ENCODE measurements around the gene ATCAY.

The ATCAY gene

DNA sequence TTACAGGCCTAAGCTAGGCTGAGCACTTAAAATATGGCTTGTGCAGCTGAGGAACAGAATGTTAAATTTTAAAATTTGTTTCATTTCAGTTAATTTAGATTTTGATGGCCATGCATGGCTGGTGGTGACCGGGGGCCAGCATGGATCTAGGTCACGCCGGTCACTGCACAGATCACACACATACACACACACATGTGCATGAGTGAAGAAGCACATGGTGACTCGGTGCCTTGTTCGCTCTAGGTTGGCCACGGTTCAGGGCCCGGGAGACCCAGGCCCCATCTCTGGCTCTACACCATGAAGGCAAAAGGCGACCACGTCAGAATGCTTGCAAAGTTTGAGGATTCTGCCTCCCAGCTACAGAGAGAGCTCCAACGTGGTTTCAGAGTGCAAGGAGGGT is 39.7 kb upstream of the ATCAY start:
- H3K9me3 ChIP-seq (ENCODE audit: control insufficient read depth, low read length), result no peaks in the 10 kb centered on the region
- no peak overlapping the region for H3K9ac ChIP-seq (ENCODE audit: low read length)

DNA sequence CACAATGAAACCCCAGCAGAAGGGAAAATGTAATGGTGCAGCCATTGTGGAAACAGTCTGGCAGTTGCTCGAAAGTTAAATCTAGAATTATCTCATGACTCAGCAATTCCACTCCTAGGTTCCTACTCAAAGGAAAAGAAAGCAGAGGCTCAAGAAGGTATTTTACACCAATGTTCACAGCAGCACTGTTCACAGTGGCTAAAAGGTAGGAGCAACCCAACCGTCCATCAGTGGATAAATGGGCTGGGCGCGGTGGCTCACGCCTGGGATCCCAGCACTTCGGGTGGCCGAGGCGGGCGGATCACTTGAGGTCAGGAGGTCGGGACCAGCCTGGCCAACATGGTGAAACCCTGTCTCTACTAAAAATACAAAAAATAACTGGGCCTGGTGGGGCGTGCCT is 37.5 kb upstream of the ATCAY start:
- H3K9me3 ChIP-seq (ENCODE audit: control insufficient read depth, low read length), result no peaks in the 10 kb centered on the region
- no peak overlapping the region for H3K4me3 ChIP-seq (ENCODE audit: low read length)
- H3K27me3 ChIP-seq (ENCODE audit: control insufficient read depth, insufficient read depth, low read length), result no peaks in the 10 kb centered on the region
- H3K36me3 ChIP-seq (ENCODE audit: control insufficient read depth, insufficient read depth, low read length), result no peaks in the 10 kb centered on the region
- no peak overlapping the region for H3K9ac ChIP-seq (ENCODE audit: low read length)
- H3K4me1 ChIP-seq (ENCODE audit: control insufficient read depth, insufficient read depth, low read length), result no peaks in the 10 kb centered on the region

More for the DNA sequence above, 39.7 kb upstream of the ATCAY start:
- H3K4me1 ChIP-seq (ENCODE audit: control insufficient read depth, insufficient read depth, low read length), result no peaks in the 10 kb centered on the region
- no peaks in the 10 kb centered on the region for H3K36me3 ChIP-seq (ENCODE audit: control insufficient read depth, insufficient read depth, low read length)
- H3K27me3 ChIP-seq (ENCODE audit: control insufficient read depth, insufficient read depth, low read length), result no peaks in the 10 kb centered on the region
- no peak overlapping the region for H3K4me3 ChIP-seq (ENCODE audit: low read length)

DNA sequence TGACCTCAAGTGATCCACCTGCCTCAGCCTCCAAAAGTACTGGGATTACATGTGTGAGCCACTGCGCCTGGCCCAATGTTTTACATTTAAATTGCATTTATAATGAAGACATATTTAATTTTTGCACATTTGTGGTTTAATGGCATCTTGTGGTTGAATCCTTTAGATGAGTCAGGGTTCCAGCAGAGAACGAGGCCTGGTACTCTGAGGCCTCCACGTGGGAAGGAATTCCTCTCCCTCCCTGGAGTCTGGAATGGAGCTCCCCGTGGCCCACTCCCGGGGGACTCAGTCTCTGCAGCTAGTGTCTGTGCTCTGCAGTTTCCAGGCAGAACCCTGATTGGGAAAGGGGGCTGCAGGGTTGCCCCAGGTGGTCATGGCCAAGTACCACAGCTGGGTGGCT is 35.9 kb upstream of the ATCAY start:
- H3K9ac ChIP-seq (ENCODE audit: low read length), result no peak overlapping the region
- H3K9me3 ChIP-seq (ENCODE audit: control insufficient read depth, low read length), result no peaks in the 10 kb centered on the region
- H3K4me1 ChIP-seq (ENCODE audit: control insufficient read depth, insufficient read depth, low read length), result no peaks in the 10 kb centered on the region
- H3K27me3 ChIP-seq (ENCODE audit: control insufficient read depth, insufficient read depth, low read length), result no peaks in the 10 kb centered on the region
- no peaks in the 10 kb centered on the region for H3K36me3 ChIP-seq (ENCODE audit: control insufficient read depth, insufficient read depth, low read length)
- H3K4me3 ChIP-seq (ENCODE audit: low read length), result no peak overlapping the region

DNA sequence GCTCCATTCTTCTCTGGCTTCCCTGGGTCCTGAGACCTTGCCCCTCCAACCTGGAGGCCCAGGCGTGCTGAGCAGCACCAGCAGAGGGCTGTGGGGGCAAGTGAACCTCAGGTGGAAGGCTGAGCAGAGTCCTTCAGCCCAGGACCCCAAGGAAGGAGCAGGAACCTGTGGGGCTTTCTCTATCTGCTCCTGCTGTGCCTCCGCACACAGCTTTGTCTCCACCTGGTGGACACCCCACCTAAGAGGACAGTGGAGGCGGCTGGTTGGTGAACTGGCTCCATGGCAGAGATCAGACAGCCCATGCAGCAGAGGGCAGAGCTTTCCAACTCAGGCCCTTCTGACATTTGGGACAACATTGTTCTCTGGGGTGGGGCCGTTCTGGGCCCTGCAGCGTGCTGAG is 31.4 kb upstream of the ATCAY start:
- no peaks in the 10 kb centered on the region for H3K27me3 ChIP-seq (ENCODE audit: control insufficient read depth, insufficient read depth, low read length)
- no peak overlapping the region for H3K9ac ChIP-seq (ENCODE audit: low read length)
- H3K36me3 ChIP-seq (ENCODE audit: control insufficient read depth, insufficient read depth, low read length), result no peaks in the 10 kb centered on the region
- peaks cover 4% of the 10 kb centered on the region for H3K9me3 ChIP-seq (ENCODE audit: control insufficient read depth, low read length)
- H3K4me3 ChIP-seq (ENCODE audit: low read length), result no peak overlapping the region
- no peaks in the 10 kb centered on the region for H3K4me1 ChIP-seq (ENCODE audit: control insufficient read depth, insufficient read depth, low read length)

DNA sequence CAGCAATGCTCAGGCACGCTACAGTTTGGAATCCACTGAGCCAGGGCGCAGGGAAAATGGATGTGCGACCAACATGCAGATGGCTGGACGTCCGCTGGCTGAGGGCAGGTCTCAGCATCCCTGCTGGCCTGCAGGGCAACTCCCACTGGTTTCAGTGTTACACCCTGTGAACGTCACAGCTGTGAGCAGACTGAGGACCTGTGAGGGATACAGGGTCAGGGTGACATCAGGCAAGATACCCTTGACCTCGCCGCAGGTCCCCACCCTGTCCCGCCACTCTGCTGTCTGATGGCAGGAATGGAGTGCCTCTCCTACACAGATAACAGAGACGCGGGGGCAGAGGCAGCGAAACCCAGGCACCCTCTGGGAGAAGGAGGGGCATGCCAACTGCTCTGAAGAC is 30.7 kb upstream of the ATCAY start:
- no peaks in the 10 kb centered on the region for H3K4me1 ChIP-seq (ENCODE audit: control insufficient read depth, insufficient read depth, low read length)
- H3K9ac ChIP-seq (ENCODE audit: low read length), result no peak overlapping the region
- H3K9me3 ChIP-seq (ENCODE audit: control insufficient read depth, low read length), result peaks cover 4% of the 10 kb centered on the region
- H3K27me3 ChIP-seq (ENCODE audit: control insufficient read depth, insufficient read depth, low read length), result no peaks in the 10 kb centered on the region
- H3K36me3 ChIP-seq (ENCODE audit: control insufficient read depth, insufficient read depth, low read length), result no peaks in the 10 kb centered on the region
- no peak overlapping the region for H3K4me3 ChIP-seq (ENCODE audit: low read length)

DNA sequence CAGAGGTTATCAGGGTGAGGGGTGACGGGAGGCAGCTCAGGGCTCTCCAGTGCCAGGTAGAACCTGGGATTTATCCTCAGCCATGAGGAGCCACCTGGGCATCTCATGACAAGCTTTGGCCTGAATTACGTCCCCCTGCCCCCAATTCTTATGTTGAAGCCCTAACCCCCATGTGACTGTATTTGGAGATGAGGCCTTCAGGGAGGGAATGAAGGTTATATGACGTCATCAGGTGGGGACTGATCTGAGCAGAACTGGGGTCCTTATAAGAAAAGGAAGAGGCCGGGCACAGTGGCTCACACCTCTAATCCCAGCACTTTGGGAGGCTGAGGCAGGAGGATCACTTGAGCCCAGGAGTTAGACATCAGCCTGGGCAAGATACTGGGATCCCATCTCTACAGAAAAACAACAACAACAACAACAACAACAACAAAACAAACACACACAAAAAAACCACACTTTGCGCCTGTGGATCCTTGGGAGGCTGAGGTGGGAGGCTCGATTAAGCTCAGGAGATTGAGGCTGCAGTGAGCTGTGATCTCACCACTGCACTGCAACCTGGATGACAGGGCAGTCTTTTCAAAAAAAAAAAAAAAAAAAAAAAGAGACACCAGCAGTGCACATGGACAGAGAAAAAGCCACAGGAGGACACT is 30.0 kb upstream of the ATCAY start:
- no peak overlapping the region for H3K4me3 ChIP-seq (ENCODE audit: low read length)
- no peak overlapping the region for H3K9ac ChIP-seq (ENCODE audit: low read length)
- peaks cover 4% of the 10 kb centered on the region for H3K9me3 ChIP-seq (ENCODE audit: control insufficient read depth, low read length)
- no peaks in the 10 kb centered on the region for H3K4me1 ChIP-seq (ENCODE audit: control insufficient read depth, insufficient read depth, low read length)
- no peaks in the 10 kb centered on the region for H3K27me3 ChIP-seq (ENCODE audit: control insufficient read depth, insufficient read depth, low read length)
- no peaks in the 10 kb centered on the region for H3K36me3 ChIP-seq (ENCODE audit: control insufficient read depth, insufficient read depth, low read length)

DNA sequence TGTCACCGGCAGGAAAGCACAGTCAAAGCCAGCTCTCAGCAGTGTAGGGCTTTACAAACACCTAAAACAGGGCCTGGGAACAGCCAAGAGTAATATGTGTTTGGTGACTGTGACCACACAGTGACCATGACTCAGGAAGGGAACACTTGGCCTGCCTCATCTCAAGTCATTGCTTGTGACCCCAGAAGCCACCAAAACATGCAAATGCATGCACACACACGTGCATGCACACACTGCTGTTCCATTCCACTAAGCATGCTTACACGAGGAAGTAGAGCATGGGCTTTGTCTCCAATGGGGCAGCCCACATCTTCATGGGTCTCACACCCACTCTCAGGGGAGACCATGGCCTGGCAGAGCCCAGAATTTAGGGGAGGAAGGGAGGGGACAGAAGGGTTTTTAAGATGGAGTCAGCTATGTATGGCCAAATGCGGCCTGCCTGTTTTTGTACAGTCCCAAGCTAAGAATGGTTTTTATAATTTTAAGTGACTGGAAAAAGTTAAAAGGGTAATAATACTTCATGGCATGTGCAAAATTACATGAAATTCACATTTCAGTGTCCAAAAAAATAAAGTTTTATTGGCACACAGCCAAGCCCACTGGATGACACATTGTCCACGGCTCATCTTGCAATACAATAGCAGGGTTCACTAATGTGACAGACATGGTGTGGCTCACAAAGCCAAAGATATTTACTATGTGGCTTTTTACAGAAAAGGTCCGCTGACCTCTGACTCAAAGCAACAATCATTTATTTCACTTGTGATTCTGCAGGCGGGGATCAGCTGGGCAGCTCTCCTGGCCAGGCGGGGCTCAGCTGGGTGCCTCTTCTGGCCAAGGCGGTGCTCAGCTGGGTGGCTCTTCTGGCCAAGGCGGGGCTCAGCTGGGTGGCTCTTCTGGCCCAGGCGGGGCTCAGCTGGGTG is 29.0 kb upstream of the ATCAY start:
- Histone ChIP-seq H3K9ac (ENCODE audit: low read length) (no peak overlapping the region), H3K4me3 (ENCODE audit: low read length) (no peak overlapping the region), H3K36me3 (ENCODE audit: control insufficient read depth, insufficient read depth, low read length) (no peaks in the 10 kb centered on the region)

DNA sequence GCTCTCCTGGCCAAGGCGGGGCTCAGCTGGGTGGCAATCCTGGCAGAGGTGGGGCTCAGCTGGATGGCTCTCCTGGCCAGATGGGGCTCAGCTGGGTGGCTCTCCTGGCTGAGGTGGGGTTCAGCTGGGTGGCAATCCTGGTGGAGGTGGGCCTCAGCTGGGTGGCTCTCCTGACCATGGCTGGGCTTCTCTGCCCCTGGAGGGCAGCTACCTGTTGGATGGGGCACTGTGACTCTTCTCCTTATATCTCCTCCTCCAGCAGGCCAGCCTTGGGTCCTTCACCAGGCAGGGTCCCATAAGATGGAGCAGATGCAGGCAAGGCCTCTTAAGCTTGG is 28.3 kb upstream of the ATCAY start:
- Histone ChIP-seq H3K4me1 (ENCODE audit: control insufficient read depth, insufficient read depth, low read length) (no peaks in the 10 kb centered on the region), H3K4me3 (ENCODE audit: low read length) (no peak overlapping the region), H3K36me3 (ENCODE audit: control insufficient read depth, insufficient read depth, low read length) (no peaks in the 10 kb centered on the region), H3K9me3 (ENCODE audit: control insufficient read depth, low read length) (peaks cover 4% of the 10 kb centered on the region), H3K9ac (ENCODE audit: low read length) (no peak overlapping the region), H3K27me3 (ENCODE audit: control insufficient read depth, insufficient read depth, low read length) (no peaks in the 10 kb centered on the region)

More for the DNA sequence above, 29.0 kb upstream of the ATCAY start:
- Histone ChIP-seq H3K27me3 (ENCODE audit: control insufficient read depth, insufficient read depth, low read length) (no peaks in the 10 kb centered on the region), H3K4me1 (ENCODE audit: control insufficient read depth, insufficient read depth, low read length) (no peaks in the 10 kb centered on the region), H3K9me3 (ENCODE audit: control insufficient read depth, low read length) (peaks cover 4% of the 10 kb centered on the region)

DNA sequence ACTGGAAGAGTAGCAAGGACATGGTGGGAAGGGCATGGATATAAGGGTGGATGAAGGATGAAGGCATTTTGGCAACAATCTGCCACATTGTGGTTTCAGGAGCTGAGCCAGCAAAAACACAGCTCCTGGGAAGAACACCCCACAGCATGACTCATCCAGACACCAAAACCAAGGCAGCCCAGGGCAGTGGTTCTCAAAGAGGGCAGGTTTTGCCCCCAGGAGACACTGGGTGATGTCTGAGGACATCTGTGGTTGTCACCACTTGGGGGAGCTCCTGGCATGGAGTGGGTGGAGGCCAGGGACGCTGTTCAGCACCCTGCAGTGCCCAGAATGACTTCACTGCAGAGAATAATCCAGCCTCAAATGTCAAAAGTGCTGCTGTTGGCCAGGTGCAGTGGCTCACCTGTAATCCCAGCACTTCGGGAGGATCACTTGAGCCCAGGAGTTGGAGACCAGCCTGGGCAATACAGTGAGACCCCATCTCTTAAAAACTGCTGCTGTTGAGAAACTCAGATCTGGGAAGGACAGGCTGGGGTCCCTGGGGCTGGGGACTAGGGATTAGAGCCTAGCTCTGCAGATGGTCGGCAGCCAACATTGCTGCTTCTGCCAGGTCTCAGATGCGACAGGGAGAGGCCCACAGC is 27.8 kb upstream of the ATCAY start:
- no peaks in the 10 kb centered on the region for H3K36me3 ChIP-seq (ENCODE audit: control insufficient read depth, insufficient read depth, low read length)
- H3K9ac ChIP-seq (ENCODE audit: low read length), result no peak overlapping the region
- no peaks in the 10 kb centered on the region for H3K27me3 ChIP-seq (ENCODE audit: control insufficient read depth, insufficient read depth, low read length)
- H3K4me3 ChIP-seq (ENCODE audit: low read length), result no peak overlapping the region
- no peaks in the 10 kb centered on the region for H3K4me1 ChIP-seq (ENCODE audit: control insufficient read depth, insufficient read depth, low read length)
- peaks cover 4% of the 10 kb centered on the region for H3K9me3 ChIP-seq (ENCODE audit: control insufficient read depth, low read length)

DNA sequence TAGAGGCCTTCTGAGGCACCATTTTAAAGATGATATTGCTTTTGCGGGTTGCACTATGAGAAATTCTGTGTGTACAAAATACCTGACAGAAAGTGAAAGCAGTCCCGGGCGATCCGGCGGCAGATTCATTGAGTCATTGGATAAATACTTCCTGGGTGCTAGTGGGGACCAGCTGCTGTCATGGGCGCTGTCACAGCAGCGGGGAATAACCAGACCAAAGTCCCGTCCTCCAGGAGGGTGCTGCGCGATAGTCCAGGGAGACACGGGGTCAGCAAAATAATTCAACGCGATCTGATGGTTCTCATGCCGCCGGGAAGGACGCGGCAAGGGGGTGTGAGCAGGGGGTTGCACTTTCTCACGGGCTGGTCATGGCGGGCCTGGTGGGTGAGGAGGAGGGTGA is 25.2 kb upstream of the ATCAY start:
- Histone ChIP-seq H3K9me3 (ENCODE audit: control insufficient read depth, low read length) (peaks cover 4% of the 10 kb centered on the region), H3K4me1 (ENCODE audit: control insufficient read depth, insufficient read depth, low read length) (no peaks in the 10 kb centered on the region), H3K36me3 (ENCODE audit: control insufficient read depth, insufficient read depth, low read length) (no peaks in the 10 kb centered on the region), H3K27me3 (ENCODE audit: control insufficient read depth, insufficient read depth, low read length) (no peaks in the 10 kb centered on the region), H3K4me3 (ENCODE audit: low read length) (no peak overlapping the region), H3K9ac (ENCODE audit: low read length) (no peak overlapping the region)

DNA sequence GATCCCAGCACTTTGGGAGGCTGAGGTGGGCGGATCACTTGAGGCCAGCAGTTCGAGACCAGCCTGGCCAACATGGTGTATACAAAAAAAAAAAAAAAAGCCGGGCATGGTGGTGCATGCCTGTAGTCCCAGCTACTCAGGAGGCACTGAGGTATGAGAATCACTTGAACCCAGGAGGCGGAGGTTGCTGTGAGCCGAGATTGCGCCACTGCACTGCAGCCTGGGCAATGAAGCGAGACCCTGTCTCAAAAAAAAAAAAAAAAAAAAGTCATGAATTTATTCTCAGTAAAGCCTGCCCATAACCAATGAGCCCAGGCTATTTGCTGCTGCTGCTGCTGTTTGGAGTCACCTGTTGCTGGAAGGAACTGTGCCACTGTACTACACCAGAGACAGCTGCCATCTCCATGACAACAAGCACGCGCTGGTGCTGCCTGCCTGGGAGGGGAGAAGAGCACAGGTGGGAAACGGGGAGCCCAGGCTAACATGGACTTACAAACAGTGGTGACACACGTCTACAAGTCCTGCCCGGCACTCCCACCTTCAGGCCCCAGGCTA is 23.0 kb upstream of the ATCAY start:
- H3K4me1 ChIP-seq (ENCODE audit: control insufficient read depth, insufficient read depth, low read length), result no peaks in the 10 kb centered on the region
- H3K9me3 ChIP-seq (ENCODE audit: control insufficient read depth, low read length), result no peaks in the 10 kb centered on the region
- H3K36me3 ChIP-seq (ENCODE audit: control insufficient read depth, insufficient read depth, low read length), result no peaks in the 10 kb centered on the region
- H3K27me3 ChIP-seq (ENCODE audit: control insufficient read depth, insufficient read depth, low read length), result peaks cover 2% of the 10 kb centered on the region
- H3K4me3 ChIP-seq (ENCODE audit: low read length), result no peak overlapping the region
- H3K9ac ChIP-seq (ENCODE audit: low read length), result no peak overlapping the region

DNA sequence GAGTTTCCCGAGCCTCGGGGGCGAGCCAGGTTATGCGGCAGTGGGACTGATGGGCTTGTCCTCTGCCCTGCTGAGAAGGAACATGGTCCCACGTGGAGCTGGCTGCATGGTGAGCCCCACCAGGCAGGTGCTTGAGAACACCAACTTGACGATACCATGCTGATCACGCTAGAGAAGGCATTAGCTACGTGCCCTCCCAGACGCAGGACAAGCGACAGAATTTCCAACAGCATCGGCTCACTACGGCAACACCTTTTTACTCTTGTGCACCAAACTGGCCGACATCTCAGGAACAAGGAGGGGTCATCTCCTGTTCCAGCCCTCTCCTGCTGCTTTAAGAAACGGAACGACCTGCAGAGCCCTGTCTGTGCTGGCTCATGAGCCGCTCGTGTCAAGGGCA is 20.0 kb upstream of the ATCAY start:
- Histone ChIP-seq H3K27me3 (ENCODE audit: control insufficient read depth, insufficient read depth, low read length) (peaks cover 6% of the 10 kb centered on the region), H3K36me3 (ENCODE audit: control insufficient read depth, insufficient read depth, low read length) (no peaks in the 10 kb centered on the region), H3K9me3 (ENCODE audit: control insufficient read depth, low read length) (no peaks in the 10 kb centered on the region), H3K9ac (ENCODE audit: low read length) (no peak overlapping the region), H3K4me3 (ENCODE audit: low read length) (no peak overlapping the region), H3K4me1 (ENCODE audit: control insufficient read depth, insufficient read depth, low read length) (no peaks in the 10 kb centered on the region)
